ENCODE data around the gene SNAP23. TPM values are rescaled to one million over a fixed set of nuclear protein-coding genes. Genes with fewer than 3 reads are reported as not detected.
A peak's percentile ranks its signal among the peaks of the same experiment; 100 is the strongest.

SNAP23 gene
- total RNA-seq (2014; rRNA removed; shearing (Covaris generic)) = 75.8 and 88.1 TPM in 2 replicates
- 53.5 and 58.8 TPM in 2 replicates for polyA plus RNA-seq (2016; fragmentation: Nextera tagmentation; extraction: Ambion mirVana)
- long read RNA-seq, transcript SNAP23-201 (8 exons, 2,687 nt) = major isoform, 28 of 36 reads
- long read RNA-seq, partial matches to known transcripts = 1 of 36 reads
- long read RNA-seq, other reads (novel, unspliced or antisense) = 3 of 36 reads

DNA sequence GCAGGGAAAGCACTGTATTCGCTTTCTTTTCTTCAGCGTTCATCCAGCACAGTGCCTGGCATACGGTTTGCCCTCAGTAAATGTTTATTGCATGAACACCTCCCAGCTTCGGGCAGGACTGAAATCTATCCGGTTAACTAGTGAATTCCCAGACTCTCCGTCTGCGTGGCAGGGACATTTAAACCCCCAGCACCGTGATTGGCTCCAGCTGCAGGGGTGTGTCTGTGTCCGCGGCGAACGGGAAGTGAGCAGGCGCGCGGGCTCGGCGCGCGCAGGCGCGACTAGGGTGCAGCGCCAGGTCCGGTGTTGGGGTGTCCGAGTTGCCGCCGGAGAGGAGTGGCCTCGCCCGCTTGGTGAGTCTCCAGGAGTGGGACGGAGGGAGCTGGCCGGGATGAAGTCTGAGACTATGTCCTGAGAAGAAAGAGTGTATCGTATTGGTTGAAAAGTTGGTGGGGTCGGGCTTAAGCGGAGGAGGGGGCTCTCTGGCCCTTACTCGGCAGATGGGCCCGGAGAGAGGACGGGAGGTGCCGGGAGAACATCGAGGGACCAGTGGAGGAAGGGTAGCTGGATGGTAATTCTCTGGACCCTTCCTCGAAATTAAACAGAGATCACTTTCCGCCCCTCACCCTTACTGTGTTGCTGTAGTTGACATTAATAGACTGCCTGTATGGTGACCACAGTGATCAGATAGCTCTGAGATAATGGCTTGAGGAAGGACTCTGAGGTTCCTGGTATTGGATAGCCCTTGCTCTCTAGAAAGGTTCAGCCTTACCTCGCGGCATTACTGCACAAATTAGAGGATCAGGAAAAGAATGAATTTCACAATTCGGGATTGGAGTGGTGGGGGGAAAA is at the start of gene SNAP23:
TSS of gene SNAP23 (plus strand) at position 274 of the 852 bp plus-strand sequence. CDS start 16,213 bp downstream, outside the sequence.
- peaks cover 29% of the 10 kb centered on the region for H3K4me1 Mint-ChIP-seq
- Histone ChIP-seq H3K4me3 (peak within 1 kb of the TSS; percentile 76), H3K79me2 (replicated peaks; ENCODE audit: insufficient read depth) (peaks cover 49% of the 10 kb centered on the region), H3K36me3 (ENCODE audit: insufficient read depth) (no peaks in the 10 kb centered on the region), H4K20me1 (replicated peaks; ENCODE audit: insufficient read depth) (peaks cover 6% of the 10 kb centered on the region; the same call in 1 of the 2 replicates), H2AFZ (peak within 1 kb of the TSS; percentile 90; the same call in 1 of the 2 replicates), H3K27ac (ENCODE audit: low read depth) (peak within 1 kb of the TSS; percentile 89), H3F3A (replicated peaks; ENCODE audit: low read depth) (no peaks in the 10 kb centered on the region), H3K4me2 (peak within 1 kb of the TSS; percentile 93), H3K9me2 (ENCODE audit: insufficient read depth) (no peaks in the 10 kb centered on the region), H3K27me3 (ENCODE audit: insufficient read depth) (no peaks in the 10 kb centered on the region), H3K4me1 (ENCODE audit: insufficient read depth) (peaks cover 42% of the 10 kb centered on the region)
- no peaks in the 10 kb centered on the region for H3K9me3 Mint-ChIP-seq
- peak; percentile 93 for ATAC-seq
- H3K36me3 Mint-ChIP-seq (ENCODE audit: low read depth) = peaks cover 8% of the 10 kb centered on the region; the same call in 1 of the 3 replicates
- H3K27me3 Mint-ChIP-seq (ENCODE audit: insufficient read depth, low read depth, poor library complexity) = peaks cover 17% of the 10 kb centered on the region
- peak within 1 kb of the TSS; percentile 96 for H3K27ac Mint-ChIP-seq
- peak within 1 kb of the TSS; percentile 99 for H3K4me3 Mint-ChIP-seq
- TF ChIP-seq POLR2AphosphoS5 (IDR thresholded peaks at IDR 0.05; ENCODE audit: low read depth) = peak; percentile 89
- TF ChIP-seq EZH2 (IDR thresholded peaks at IDR 0.05; ENCODE audit: low read depth, unreplicated experiment) = no peak
- DNase-seq (ENCODE audit: low spot score) = peak; percentile 95

DNA sequence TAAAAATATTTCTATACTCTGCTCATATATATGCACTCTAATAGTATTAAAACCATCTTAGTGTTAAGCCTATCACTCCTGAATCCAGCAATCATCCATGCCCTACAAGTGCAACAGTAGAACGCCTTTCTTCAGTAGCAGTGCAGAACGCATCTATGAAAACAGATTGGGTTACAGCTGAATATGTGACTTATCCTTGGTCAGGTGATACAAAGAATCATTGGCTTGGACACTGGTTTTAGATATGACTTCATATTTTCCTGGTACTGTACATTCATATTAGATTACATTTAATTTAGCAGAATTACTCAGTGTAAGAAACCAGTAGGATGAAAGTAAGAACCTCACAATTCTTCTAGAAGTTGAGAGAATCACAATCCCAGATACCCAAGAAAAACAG is 47.8 kb upstream of the SNAP23 start:
- no peak overlapping the region for H3K4me2 ChIP-seq
- Mint-ChIP-seq H3K9me3 (no peaks in the 10 kb centered on the region), H3K27me3 (ENCODE audit: insufficient read depth, low read depth, poor library complexity) (peaks cover 7% of the 10 kb centered on the region), H3K27ac (no peak overlapping the region), H3K36me3 (ENCODE audit: low read depth) (peaks cover 40% of the 10 kb centered on the region), H3K4me3 (no peak overlapping the region), H3K4me1 (no peaks in the 10 kb centered on the region)
- no peak overlapping the region for H3K27ac ChIP-seq (ENCODE audit: low read depth)
- no peaks in the 10 kb centered on the region for H3K4me1 ChIP-seq (ENCODE audit: insufficient read depth)
- 0 out of 2 replicates have a peak, but pooled peaks cover 2% of the 10 kb centered on the region for H4K20me1 ChIP-seq (replicated peaks; ENCODE audit: insufficient read depth)
- TF ChIP-seq ZNF331 (CRISPR knock-in tag; IDR thresholded peaks at IDR 0.05; ENCODE audit: low read depth) (no peak), POLR2AphosphoS5 (IDR thresholded peaks at IDR 0.05; ENCODE audit: low read depth) (no peak), NANOG (IDR thresholded peaks at IDR 0.05; ENCODE audit: borderline replicate concordance) (no peak), CREB1 (CRISPR knock-in tag; IDR thresholded peaks at IDR 0.05; ENCODE audit: low read depth) (no peak)
- TF ChIP-seq, protein P1, sequence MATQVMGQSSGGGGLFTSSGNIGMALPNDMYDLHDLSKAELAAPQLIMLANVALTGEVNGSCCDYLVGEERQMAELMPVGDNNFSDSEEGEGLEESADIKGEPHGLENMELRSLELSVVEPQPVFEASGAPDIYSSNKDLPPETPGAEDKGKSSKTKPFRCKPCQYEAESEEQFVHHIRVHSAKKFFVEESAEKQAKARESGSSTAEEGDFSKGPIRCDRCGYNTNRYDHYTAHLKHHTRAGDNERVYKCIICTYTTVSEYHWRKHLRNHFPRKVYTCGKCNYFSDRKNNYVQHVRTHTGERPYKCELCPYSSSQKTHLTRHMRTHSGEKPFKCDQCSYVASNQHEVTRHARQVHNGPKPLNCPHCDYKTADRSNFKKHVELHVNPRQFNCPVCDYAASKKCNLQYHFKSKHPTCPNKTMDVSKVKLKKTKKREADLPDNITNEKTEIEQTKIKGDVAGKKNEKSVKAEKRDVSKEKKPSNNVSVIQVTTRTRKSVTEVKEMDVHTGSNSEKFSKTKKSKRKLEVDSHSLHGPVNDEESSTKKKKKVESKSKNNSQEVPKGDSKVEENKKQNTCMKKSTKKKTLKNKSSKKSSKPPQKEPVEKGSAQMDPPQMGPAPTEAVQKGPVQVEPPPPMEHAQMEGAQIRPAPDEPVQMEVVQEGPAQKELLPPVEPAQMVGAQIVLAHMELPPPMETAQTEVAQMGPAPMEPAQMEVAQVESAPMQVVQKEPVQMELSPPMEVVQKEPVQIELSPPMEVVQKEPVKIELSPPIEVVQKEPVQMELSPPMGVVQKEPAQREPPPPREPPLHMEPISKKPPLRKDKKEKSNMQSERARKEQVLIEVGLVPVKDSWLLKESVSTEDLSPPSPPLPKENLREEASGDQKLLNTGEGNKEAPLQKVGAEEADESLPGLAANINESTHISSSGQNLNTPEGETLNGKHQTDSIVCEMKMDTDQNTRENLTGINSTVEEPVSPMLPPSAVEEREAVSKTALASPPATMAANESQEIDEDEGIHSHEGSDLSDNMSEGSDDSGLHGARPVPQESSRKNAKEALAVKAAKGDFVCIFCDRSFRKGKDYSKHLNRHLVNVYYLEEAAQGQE (IDR thresholded peaks at IDR 0.05; ENCODE audit: unreplicated experiment) = no peak
- TF ChIP-seq, protein P2, sequence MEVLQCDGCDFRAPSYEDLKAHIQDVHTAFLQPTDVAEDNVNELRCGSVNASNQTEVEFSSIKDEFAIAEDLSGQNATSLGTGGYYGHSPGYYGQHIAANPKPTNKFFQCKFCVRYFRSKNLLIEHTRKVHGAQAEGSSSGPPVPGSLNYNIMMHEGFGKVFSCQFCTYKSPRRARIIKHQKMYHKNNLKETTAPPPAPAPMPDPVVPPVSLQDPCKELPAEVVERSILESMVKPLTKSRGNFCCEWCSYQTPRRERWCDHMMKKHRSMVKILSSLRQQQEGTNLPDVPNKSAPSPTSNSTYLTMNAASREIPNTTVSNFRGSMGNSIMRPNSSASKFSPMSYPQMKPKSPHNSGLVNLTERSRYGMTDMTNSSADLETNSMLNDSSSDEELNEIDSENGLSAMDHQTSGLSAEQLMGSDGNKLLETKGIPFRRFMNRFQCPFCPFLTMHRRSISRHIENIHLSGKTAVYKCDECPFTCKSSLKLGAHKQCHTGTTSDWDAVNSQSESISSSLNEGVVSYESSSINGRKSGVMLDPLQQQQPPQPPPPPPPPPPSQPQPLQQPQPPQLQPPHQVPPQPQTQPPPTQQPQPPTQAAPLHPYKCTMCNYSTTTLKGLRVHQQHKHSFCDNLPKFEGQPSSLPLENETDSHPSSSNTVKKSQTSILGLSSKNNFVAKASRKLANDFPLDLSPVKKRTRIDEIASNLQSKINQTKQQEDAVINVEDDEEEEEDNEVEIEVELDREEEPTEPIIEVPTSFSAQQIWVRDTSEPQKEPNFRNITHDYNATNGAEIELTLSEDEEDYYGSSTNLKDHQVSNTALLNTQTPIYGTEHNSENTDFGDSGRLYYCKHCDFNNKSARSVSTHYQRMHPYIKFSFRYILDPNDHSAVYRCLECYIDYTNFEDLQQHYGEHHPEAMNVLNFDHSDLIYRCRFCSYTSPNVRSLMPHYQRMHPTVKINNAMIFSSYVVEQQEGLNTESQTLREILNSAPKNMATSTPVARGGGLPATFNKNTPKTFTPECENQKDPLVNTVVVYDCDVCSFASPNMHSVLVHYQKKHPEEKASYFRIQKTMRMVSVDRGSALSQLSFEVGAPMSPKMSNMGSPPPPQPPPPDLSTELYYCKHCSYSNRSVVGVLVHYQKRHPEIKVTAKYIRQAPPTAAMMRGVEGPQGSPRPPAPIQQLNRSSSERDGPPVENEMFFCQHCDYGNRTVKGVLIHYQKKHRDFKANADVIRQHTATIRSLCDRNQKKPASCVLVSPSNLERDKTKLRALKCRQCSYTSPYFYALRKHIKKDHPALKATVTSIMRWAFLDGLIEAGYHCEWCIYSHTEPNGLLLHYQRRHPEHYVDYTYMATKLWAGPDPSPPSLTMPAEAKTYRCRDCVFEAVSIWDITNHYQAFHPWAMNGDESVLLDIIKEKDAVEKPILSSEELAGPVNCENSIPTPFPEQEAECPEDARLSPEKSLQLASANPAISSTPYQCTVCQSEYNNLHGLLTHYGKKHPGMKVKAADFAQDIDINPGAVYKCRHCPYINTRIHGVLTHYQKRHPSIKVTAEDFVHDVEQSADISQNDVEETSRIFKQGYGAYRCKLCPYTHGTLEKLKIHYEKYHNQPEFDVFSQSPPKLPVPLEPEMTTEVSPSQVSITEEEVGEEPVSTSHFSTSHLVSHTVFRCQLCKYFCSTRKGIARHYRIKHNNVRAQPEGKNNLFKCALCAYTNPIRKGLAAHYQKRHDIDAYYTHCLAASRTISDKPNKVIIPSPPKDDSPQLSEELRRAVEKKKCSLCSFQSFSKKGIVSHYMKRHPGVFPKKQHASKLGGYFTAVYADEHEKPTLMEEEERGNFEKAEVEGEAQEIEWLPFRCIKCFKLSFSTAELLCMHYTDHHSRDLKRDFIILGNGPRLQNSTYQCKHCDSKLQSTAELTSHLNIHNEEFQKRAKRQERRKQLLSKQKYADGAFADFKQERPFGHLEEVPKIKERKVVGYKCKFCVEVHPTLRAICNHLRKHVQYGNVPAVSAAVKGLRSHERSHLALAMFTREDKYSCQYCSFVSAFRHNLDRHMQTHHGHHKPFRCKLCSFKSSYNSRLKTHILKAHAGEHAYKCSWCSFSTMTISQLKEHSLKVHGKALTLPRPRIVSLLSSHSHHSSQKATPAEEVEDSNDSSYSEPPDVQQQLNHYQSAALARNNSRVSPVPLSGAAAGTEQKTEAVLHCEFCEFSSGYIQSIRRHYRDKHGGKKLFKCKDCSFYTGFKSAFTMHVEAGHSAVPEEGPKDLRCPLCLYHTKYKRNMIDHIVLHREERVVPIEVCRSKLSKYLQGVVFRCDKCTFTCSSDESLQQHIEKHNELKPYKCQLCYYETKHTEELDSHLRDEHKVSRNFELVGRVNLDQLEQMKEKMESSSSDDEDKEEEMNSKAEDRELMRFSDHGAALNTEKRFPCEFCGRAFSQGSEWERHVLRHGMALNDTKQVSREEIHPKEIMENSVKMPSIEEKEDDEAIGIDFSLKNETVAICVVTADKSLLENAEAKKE (CRISPR knock-in tag; IDR thresholded peaks at IDR 0.05) = no peak
- no peaks in the 10 kb centered on the region for H3F3A ChIP-seq (replicated peaks; ENCODE audit: low read depth)
- ATAC-seq = no peak
- H3K27me3 ChIP-seq (ENCODE audit: insufficient read depth) = no peaks in the 10 kb centered on the region
- H3K4me3 ChIP-seq = no peak overlapping the region
- H3K79me2 ChIP-seq (replicated peaks; ENCODE audit: insufficient read depth) = no peaks in the 10 kb centered on the region
- no peak overlapping the region for H2AFZ ChIP-seq
- 0 out of 2 replicates have a peak, but pooled peaks cover 8% of the 10 kb centered on the region for H3K36me3 ChIP-seq (ENCODE audit: insufficient read depth)
- H3K9me2 ChIP-seq (ENCODE audit: insufficient read depth) = no peaks in the 10 kb centered on the region
- no peak for DNase-seq (ENCODE audit: low spot score)

Measured in GM23338 (cell line).